ENCODE measurements around the gene FADS6. TPM values are rescaled to one million over a fixed set of nuclear protein-coding genes. Genes with fewer than 3 reads are reported as not detected.

Gene FADS6
- total and polyA plus RNA-seq, 7 donors: 0.06 to 1.8 (median 1.6) TPM; not detected in 4

GRCh38 chr17:74858672-74859458 is 34.6 kb downstream of the FADS6 start:
- no peak for DNase-seq
- H3K9me3 ChIP-seq: no peaks in the 10 kb centered on the region
- H3K27ac ChIP-seq: no peak overlapping the region
- peaks cover 0 to 31% (median 26%) of the 10 kb centered on the region in 4 donors for H3K4me1 ChIP-seq
- H3K36me3 ChIP-seq: no peaks in the 10 kb centered on the region
- 42 to 53% methylated on average over 12 of the region's 12 CpGs for WGBS, 2 donors
- H3K27me3 ChIP-seq: peaks cover 37 to 90% (median 72%) of the 10 kb centered on the region in 3 donors
- TF ChIP-seq EP300 (IDR thresholded peaks at IDR 0.05): no peak
- no peak for TF ChIP-seq POLR2AphosphoS5 (IDR thresholded peaks at IDR 0.05)
- TF ChIP-seq POLR2A (IDR thresholded peaks at IDR 0.05): no peak
- intact Hi-C loops (cut with DNase I): no loop called here
- no peak overlapping the region for H3K4me3 ChIP-seq

- peaks cover 43 to 99% (median 88%) of the 10 kb centered on the region in 3 donors for H3K27me3 ChIP-seq
- intact Hi-C loops (cut with DNase I): no loop called here
- WGBS, 2 donors: 62 to 71% methylated on average over 4 of the region's 4 CpGs
Observed at GRCh38 chr17:74857191-74857590, 36.2 kb downstream of the FADS6 start.

GRCh38 chr17:74856112-74856511 is 37.3 kb downstream of the FADS6 start:
- 65 to 84% methylated on average over 7 of the region's 7 CpGs for WGBS, 2 donors
- H3K9me3 ChIP-seq: no peaks in the 10 kb centered on the region
- peaks cover 0 to 28% (median 24%) of the 10 kb centered on the region in 4 donors for H3K4me1 ChIP-seq
- H3K27me3 ChIP-seq: peaks cover 39 to 99% (median 93%) of the 10 kb centered on the region in 3 donors
- DNase-seq: no peak
- intact Hi-C loops (cut with DNase I): no loop called here
- H3K4me3 ChIP-seq: no peak overlapping the region
- H3K27ac ChIP-seq: no peak overlapping the region
- no peaks in the 10 kb centered on the region for H3K36me3 ChIP-seq
- TF ChIP-seq POLR2AphosphoS5 (IDR thresholded peaks at IDR 0.05) (no peak), EP300 (IDR thresholded peaks at IDR 0.05) (no peak), CTCF (IDR thresholded peaks at IDR 0.05) (no peak), POLR2A (IDR thresholded peaks at IDR 0.05) (no peak)

More at GRCh38 chr17:74857191-74857590, 36.2 kb downstream of the FADS6 start:
- H3K9me3 ChIP-seq: no peaks in the 10 kb centered on the region
- no peak for DNase-seq
- peaks cover 0 to 34% (median 31%) of the 10 kb centered on the region in 4 donors for H3K4me1 ChIP-seq
- no peak overlapping the region for H3K4me3 ChIP-seq
- H3K27ac ChIP-seq: no peak overlapping the region
- no peaks in the 10 kb centered on the region for H3K36me3 ChIP-seq
- TF ChIP-seq CTCF (IDR thresholded peaks at IDR 0.05) (no peak), EP300 (IDR thresholded peaks at IDR 0.05) (no peak), POLR2A (IDR thresholded peaks at IDR 0.05) (no peak), POLR2AphosphoS5 (IDR thresholded peaks at IDR 0.05) (no peak)

GRCh38 chr17:74855323-74855722 is 38.1 kb downstream of the FADS6 start:
- Histone ChIP-seq H3K36me3 (no peaks in the 10 kb centered on the region), H3K27ac (no peak overlapping the region), H3K27me3 (peaks cover 33 to 99% (median 93%) of the 10 kb centered on the region in 3 donors), H3K4me1 (peaks cover 0 to 20% (median 16%) of the 10 kb centered on the region in 4 donors), H3K4me3 (no peak overlapping the region), H3K9me3 (no peaks in the 10 kb centered on the region)
- no peak for DNase-seq
- TF ChIP-seq POLR2A (IDR thresholded peaks at IDR 0.05): no peak
- TF ChIP-seq POLR2AphosphoS5 (IDR thresholded peaks at IDR 0.05): no peak
- TF ChIP-seq CTCF (IDR thresholded peaks at IDR 0.05): no peak
- TF ChIP-seq EP300 (IDR thresholded peaks at IDR 0.05): no peak
- 77 to 87% methylated on average over 4 of the region's 4 CpGs for WGBS, 2 donors
- intact Hi-C loops (cut with DNase I): no loop called here

GRCh38 chr17:74854792-74855191 is 38.6 kb downstream of the FADS6 start:
- no peaks in the 10 kb centered on the region for H3K9me3 ChIP-seq

More at GRCh38 chr17:74854792-74855191, 38.6 kb downstream of the FADS6 start:
- no peak overlapping the region for H3K27ac ChIP-seq
- TF ChIP-seq POLR2AphosphoS5 (IDR thresholded peaks at IDR 0.05) (no peak), CTCF (IDR thresholded peaks at IDR 0.05) (no peak), POLR2A (IDR thresholded peaks at IDR 0.05) (no peak)
- intact Hi-C loops (cut with DNase I): no loop called here
- no peak overlapping the region for H3K4me3 ChIP-seq
- WGBS, 2 donors: 83 to 91% methylated on average over 17 of the region's 17 CpGs
- DNase-seq: no peak
- peaks cover 0 to 15% (median 11%) of the 10 kb centered on the region in 4 donors for H3K4me1 ChIP-seq
- H3K36me3 ChIP-seq: no peaks in the 10 kb centered on the region
- H3K27me3 ChIP-seq: peaks cover 30 to 96% (median 88%) of the 10 kb centered on the region in 3 donors
